GM12891 (cell line): Measurements from ENCODE around the gene ACTR1A.
"Not testable (repeated sequence)": the region's sequence is repeated elsewhere in the genome, so short reads cannot be mapped to it uniquely, and the experiment has no call there.

Experiments
- DNase-seq: peaks from one replicate; pipeline ENCODE4 v3.0.0; 2011; ENCODE audit warnings: low spot score; ENCODE audit not compliant: insufficient read length
- FAIRE-seq: peaks from 2 replicates; lab custom pipeline; 2011; peaks lifted over from hg19 to GRCh38; lab: Jason Lieb, UNC
- PAX5 ChIP-seq: IDR thresholded peaks from 2 replicates; pipeline ENCODE4 v1.6.1; 2011; ENCODE audit warnings: low read length, moderate library complexity, mild to moderate bottlenecking; ENCODE audit not compliant: insufficient read depth, severe bottlenecking
- POLR2A ChIP-seq: IDR thresholded peaks from 2 replicates; pipeline ENCODE4 v1.6.1; 2011; ENCODE audit warnings: low read depth, low read length, control low read depth
- POLR2AphosphoS5 ChIP-seq: IDR thresholded peaks from 2 replicates; pipeline ENCODE4 v1.6.1; 2011; ENCODE audit warnings: low read depth, low read length, control low read depth
- POU2F2 ChIP-seq: IDR thresholded peaks from 2 replicates; pipeline ENCODE4 v1.6.1; 2011; ENCODE audit warnings: low read depth, mild to moderate bottlenecking, control low read depth, low read length, moderate library complexity
- SPI1 ChIP-seq: IDR thresholded peaks from 2 replicates; pipeline ENCODE4 v1.6.1; 2011; ENCODE audit warnings: low read depth, low read length, control low read depth
- TAF1 ChIP-seq: IDR thresholded peaks from 2 replicates; pipeline ENCODE4 v1.6.1; 2011; ENCODE audit warnings: low read depth, low read length, control low read depth

Gene ACTR1A

DNA sequence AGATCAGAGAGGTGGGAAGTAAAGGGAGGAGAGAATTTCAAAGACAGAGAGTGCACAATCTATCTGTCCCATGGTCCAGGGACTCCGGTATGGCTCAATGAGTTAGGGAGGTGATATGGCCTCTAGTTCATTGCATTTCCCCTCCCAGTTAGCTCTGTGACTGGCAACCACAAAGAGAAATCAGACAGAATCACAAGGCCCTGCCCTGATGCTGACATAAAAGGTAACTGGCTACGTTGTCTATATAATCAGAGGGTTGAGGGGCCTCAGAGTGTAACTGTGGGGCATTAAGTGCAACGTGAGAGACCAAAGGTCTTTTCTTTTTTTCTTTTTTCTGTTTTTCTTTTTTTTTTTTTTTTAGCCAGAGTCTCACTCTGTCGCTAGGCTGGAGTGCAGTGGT lies 43.9 kb downstream of the ACTR1A start:
- DNase-seq (no peak), FAIRE-seq (no peak)
- TF ChIP-seq PAX5 (no peak), POLR2AphosphoS5 (no peak), POLR2A (no peak), SPI1 (no peak), POU2F2 (no peak), TAF1 (no peak)

DNA sequence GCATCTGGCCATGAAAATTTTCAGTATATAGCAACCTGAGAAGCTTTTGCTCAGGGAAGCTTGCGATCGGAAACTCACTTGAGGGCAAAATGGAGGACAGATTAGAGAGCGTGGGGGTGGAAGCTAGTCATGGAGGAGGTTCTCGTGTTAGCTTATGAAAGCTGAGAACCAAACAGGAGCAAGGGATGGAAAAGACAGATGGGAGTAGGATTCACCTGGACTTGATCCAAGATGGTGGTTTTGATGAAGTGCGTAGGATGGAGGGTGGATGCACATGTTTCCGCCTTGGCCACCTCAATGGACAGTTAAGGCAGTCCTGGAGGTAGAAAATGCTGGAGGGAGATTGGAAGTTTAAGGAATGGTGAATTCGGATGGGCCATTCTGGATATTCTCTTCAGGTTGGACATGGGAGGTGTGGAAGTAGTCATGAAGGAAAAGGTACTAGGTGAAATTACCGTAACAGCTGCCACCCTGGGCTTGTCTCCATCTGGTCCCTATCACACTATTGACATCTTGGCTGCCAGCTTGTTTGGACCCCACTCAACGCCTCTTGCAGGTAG lies 44.8 kb downstream of the ACTR1A start:
- DNase-seq (no peak), FAIRE-seq (no peak)
- no peak for TF ChIP-seq TAF1
- TF ChIP-seq POU2F2, result no peak
- TF ChIP-seq POLR2A, result no peak

DNA sequence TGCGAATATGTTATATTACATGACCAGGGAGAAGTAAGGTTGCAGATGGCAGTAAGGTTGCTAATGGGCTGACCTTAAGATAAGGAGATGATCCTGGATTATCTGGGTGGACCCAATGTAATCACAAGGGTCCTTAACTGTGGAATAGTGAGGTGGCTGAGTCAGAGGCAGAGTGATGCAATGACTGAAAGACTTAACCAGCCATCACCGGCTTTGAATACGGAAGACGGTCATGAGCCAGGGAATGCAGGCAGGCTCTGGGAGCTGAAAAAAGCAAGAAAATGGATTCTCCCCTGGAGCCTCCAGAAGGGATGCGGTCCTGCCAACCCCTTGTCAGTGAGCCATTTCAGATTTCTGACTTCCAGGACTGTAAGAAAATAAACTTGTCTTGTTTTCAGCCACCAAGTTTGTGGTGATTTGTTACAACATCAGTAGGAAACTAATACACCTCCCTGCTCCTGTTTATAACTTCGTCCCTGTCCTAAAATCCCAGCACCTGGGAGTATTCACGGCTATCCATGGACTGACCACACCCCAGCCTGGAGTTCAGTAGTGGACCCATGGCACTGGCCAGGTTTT lies 46.5 kb downstream of the ACTR1A start:
- TF ChIP-seq POLR2AphosphoS5 (no peak), PAX5 (no peak), POU2F2 (no peak), SPI1 (no peak), POLR2A (no peak), TAF1 (no peak)
- no peak for FAIRE-seq
- no peak for DNase-seq

DNA sequence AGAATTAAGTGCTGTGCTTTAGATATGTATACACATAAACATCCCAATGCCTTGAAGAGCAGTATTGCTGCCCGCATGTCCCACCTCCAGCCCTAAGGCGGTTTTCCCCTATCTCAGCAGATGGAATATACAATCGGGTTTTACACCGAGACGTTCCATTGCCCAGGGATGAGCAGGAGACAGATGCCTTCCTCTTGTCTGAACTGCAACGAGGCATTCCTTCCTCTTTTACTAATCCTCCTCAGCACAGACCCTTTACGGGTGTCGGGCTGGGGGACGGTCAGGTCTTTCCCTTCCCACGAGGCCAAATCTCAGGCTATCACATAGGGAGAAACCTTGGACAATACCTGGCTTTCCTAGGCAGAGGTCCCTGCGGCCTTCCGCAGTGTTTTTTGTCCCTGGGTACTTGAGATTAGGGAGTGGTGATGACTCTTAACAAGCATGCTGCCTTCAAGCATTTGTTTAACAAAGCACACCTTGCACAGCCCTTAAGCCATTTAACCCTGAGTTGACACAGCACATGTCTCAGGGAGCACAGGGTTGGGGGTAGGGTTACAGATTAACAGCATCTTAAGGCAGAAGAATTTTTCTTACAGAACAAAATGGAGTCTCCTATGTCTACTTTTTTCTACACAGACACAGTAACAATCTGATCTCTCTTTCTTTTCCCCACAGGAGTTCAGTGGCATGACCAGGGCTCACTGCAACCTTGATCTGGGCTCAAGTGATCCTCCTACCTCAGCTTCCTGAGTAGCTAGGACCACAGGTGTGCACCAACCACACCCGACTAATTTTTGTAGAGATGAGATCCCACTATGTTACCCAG lies 47.6 kb downstream of the ACTR1A start:
- not testable (repeated sequence) for DNase-seq, FAIRE-seq

DNA sequence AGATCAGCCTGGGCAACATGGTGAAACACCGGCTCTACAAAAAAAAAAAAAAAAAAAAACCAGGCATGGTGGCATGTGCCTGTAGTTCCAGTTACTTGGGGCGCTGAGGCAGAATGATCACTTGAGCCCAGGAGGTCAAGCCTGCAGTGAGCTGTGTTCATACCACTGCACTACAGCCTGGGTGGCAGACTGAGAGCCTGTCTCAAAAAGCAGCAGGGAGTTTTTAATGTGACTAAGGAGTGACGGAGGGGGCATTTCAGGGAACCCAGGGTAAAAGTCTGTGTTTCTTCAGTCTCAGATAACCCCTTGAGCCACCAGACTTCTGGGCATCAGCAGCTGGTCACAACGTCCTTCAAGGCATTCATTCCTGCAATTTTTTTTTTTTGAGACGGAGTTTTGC lies 49.0 kb downstream of the ACTR1A start:
- TF ChIP-seq POLR2A (no peak), POLR2AphosphoS5 (no peak), TAF1 (no peak), POU2F2 (no peak), PAX5 (no peak), SPI1 (no peak)
- no peak for FAIRE-seq
- DNase-seq, result no peak

DNA sequence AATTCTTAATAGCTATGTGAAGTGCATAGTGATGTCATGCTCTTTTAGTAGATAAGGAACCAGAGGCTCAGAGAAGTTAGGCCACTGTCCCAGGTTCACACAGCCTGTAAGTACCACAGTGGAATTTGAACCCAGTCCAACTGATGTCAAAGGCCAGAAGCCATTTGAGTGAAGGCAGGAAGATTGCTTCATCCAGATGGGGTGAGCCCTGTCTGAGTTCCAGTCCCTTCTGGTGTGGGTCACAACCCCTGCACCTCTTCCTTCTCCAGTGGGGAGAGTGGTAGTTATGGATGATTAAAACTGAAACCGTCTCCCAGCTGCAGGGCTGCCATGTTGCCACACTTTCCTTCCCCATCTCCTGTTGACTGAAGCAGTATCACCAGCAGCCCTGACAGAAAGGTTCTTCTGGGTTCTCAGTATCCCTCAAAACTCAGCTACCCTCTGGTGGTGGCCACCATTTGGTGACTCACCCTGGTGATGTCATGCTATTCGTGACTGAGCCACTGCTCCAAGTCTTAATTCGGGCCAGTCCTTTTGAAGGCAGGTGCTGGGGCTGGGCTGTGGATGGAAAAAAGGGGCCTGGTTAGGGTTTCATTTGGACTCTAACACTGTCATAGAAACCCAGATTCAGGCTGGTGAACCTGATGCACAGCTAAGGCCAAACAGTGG lies 49.7 kb downstream of the ACTR1A start:
- DNase-seq (no peak), FAIRE-seq (no peak)
- no peak for TF ChIP-seq PAX5
- TF ChIP-seq TAF1, result no peak
- TF ChIP-seq SPI1, result no peak
- no peak for TF ChIP-seq POLR2A
- no peak for TF ChIP-seq POLR2AphosphoS5
- TF ChIP-seq POU2F2, result no peak

DNA sequence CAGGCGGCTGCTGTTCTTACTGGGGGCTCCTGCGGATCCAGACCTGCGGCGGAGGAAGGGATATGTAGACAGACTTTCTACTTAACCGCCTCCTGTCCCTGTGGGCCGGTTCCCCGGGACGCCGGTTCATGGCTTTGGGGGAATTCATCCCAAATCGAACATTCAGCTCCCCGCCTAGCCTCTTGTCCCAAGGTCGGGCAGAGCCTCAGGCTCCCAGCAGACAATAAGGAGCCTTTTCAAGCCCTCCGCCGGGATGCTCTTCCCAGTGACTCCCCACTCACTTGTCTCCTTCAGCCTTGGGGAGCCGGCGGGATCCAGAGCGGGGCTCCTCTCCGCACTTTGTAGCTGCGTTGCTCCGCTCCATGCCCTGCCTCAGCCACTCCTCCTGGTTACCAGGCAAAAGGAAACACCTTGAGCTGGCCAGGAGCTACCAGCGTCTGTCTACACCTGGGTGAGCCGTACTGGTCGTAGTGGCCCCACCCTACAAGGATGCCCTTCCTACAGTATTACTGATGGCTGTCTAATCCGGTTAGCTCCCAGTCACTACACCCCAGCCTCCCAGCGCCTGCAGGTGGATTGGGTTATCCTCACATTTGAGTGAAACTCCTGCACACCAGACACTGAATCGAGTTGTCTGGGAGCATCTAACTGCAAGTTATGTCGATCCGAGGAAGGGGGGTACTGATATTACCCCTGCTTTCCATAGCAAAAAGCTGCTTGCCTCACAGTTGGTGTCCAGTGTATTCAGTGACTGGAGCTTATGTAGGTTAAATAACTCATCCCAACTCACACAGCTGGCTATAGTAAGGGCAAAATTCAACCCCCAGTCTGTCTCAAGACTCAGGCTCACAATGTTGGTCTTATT lies 51.2 kb downstream of the ACTR1A start, which contains the start of gene C10orf95:
Gene C10orf95, minus strand, starts transcription at position 439 of the 865 bp plus-strand sequence. CDS start 450 bp downstream, outside the sequence.
- DNase-seq (no peak), FAIRE-seq (no peak)
- no peak for TF ChIP-seq POLR2A
- no peak for TF ChIP-seq SPI1
- TF ChIP-seq POU2F2, result no peak
- TF ChIP-seq TAF1, result no peak
- TF ChIP-seq PAX5, result no peak
- TF ChIP-seq POLR2AphosphoS5, result no peak; the same call in 1 of the 2 replicates

DNA sequence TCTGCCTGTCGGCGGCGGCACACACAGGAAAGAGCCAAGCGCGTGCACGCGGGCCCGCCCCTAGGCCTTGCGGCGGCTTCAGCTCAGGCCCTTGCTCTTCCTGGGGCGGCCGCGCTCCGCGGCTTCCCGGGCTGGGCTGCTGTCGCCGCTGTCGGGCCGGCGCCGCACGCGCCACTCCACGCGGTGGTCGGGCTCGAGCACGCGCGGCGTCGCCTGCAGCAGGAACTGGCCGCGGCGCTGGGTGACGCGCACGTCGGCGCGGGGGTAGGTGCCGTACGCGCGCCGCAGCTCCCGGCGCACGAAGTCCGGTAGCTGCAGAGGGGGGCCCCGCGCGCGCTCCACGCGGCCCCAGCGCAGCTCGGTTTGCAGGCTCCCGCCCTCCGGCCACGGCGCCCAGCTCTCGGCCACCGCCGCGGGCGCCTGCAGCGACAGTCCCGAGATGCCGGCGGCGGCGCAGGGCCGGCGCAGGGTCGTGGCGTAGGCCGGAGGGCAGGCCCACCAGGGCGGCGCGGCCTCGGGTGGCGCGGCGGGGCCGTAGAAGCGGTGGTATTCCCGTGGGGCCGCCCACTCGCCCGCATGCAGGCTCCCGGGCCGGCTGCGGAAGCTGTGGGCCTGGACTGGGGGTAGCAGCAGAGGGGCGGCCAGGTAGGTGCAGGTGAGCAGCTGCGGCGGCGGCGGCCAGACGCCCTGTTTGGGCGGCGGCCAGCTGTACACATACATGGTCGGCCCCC lies 52.0 kb downstream of the ACTR1A start:
- peak; percentile 90 for DNase-seq
- peak; percentile 69 for TF ChIP-seq TAF1
- peak; percentile 51 for TF ChIP-seq POLR2A
- TF ChIP-seq POLR2AphosphoS5, result 0 out of 2 replicates have a peak, but pooled peaks have one; percentile 60
- TF ChIP-seq PAX5, result no peak
- TF ChIP-seq SPI1, result peak; percentile 15; the same call in 1 of the 2 replicates
- TF ChIP-seq POU2F2, result no peak; the same call in 1 of the 2 replicates
- FAIRE-seq, result peak; percentile 99
